Activated T-cell treated with anti-CD3 and anti-CD28 coated beads for 1 hour (primary cell): ENCODE measurements around the gene MTRFR.
"Not testable (repeated sequence)": the region's sequence is repeated elsewhere in the genome, so short reads cannot be mapped to it uniquely, and the experiment has no call there.

Experiments used
- DNase-seq: peaks from one replicate; pipeline ENCODE4 v3.0.0-alpha.2; 2020; ENCODE audit warnings: low read depth

MTRFR gene

GRCh38 chr12:123248996-123249741, 15.9 kb downstream of the MTRFR start:
- not testable (repeated sequence) for DNase-seq

- no peak for DNase-seq
These were observed 17.5 kb downstream of the MTRFR start for GRCh38 chr12:123250471-123251383.

GRCh38 chr12:123251403-123252076, 18.3 kb downstream of the MTRFR start:
- DNase-seq = no peak

- DNase-seq = not testable (repeated sequence)
These were observed 19.1 kb downstream of the MTRFR start for GRCh38 chr12:123252365-123252764.

- no peak for DNase-seq
These were observed 20.6 kb downstream of the MTRFR start for GRCh38 chr12:123253641-123254459.

GRCh38 chr12:123254853-123255446, 21.7 kb downstream of the MTRFR start:
- DNase-seq = no peak

- DNase-seq = no peak
These were observed 25.4 kb downstream of the MTRFR start for GRCh38 chr12:123258593-123258992.

GRCh38 chr12:123260081-123260480, 26.8 kb downstream of the MTRFR start:
- no peak for DNase-seq

GRCh38 chr12:123261196-123261595, 28.0 kb downstream of the MTRFR start:
- DNase-seq = no peak

GRCh38 chr12:123263196-123263817, 30.1 kb downstream of the MTRFR start:
- DNase-seq = no peak

GRCh38 chr12:123264642-123265041, 31.4 kb downstream of the MTRFR start:
- DNase-seq = no peak

GRCh38 chr12:123265851-123266678, 32.8 kb downstream of the MTRFR start:
- no peak for DNase-seq

- DNase-seq = no peak
These were observed 33.5 kb downstream of the MTRFR start for GRCh38 chr12:123266679-123267277.

- no peak for DNase-seq
These were observed 34.2 kb downstream of the MTRFR start for GRCh38 chr12:123267335-123267920.

GRCh38 chr12:123267991-123268843, 35.0 kb downstream of the MTRFR start:
- DNase-seq = no peak

GRCh38 chr12:123268850-123269249, 35.6 kb downstream of the MTRFR start:
- no peak for DNase-seq

- no peak for DNase-seq
These were observed 36.2 kb downstream of the MTRFR start for GRCh38 chr12:123269395-123269892.

- DNase-seq = no peak
These were observed 36.6 kb downstream of the MTRFR start for GRCh38 chr12:123269896-123270213.
